HCT116 (cell line): Measurements from ENCODE around the gene MIB2. TPM values are rescaled to one million over a fixed set of nuclear protein-coding genes. Genes with fewer than 3 reads are reported as not detected.
"Not testable (repeated sequence)": the region's sequence is repeated elsewhere in the genome, so short reads cannot be mapped to it uniquely, and the experiment has no call there.

Source experiments
- ATAC-seq: fragments of 200-7000 bp; cut with Tn5 transposase; 2 replicates; pipeline ENCODE4 v1.9.1; 2020; ENCODE audit warnings: mild to moderate bottlenecking, moderate library complexity
- BruUV-seq: library from RNA; stranded (reverse); fragments of 400-500 nt; replicated peaks from 2 replicates; lab custom pipeline; 2021; lab: Mats Ljungman, UMichigan
- CTCF ChIA-PET: fragments of 300-600 bp; sonication (Branson Sonifier 250); formaldehyde crosslinking; loops from one replicate; lab custom pipeline; 2021; ENCODE audit warnings: antibody characterized with exemption; lab: Charles Lee
- POLR2A ChIA-PET: fragments of 300-600, 350-600 bp; sonication (Branson Sonifier 250); formaldehyde crosslinking; loops from one replicate; lab custom pipeline; 2021; ENCODE audit warnings: antibody characterized with exemption; lab: Charles Lee
- RAD21 ChIA-PET, 2 experiments: fragments of 300-600 bp; sonication (Branson Sonifier 250); formaldehyde crosslinking; loops; one replicate each; lab custom pipeline; 2023; ENCODE audit warnings: low total read pairs in 2 of 2; ENCODE audit not compliant: uncharacterized antibody in 2 of 2, unreplicated experiment in 2 of 2, low non-redundant PET in 1 of 2; lab: Charles Lee
- DNase-seq: peaks from one replicate; pipeline ENCODE4 v3.0.0-alpha.2; 2010; ENCODE audit warnings: low read depth, low spot score
- H2AFZ ChIP-seq: fragments of 200-600 bp; shearing (Covaris generic), sonication (generic); 2 replicates; pipeline ENCODE4 v1.6.1; 2017; ENCODE audit warnings: low read depth, mixed run types, mixed read lengths, antibody characterized with exemption, low read length; ENCODE audit not compliant: poor library complexity, severe bottlenecking
- H3K27ac ChIP-seq: 2 replicates; pipeline ENCODE4 v1.5.1; 2012; ENCODE audit warnings: low read depth, low read length
- H3K27me3 ChIP-seq: fragments of 200-600 bp; sonication (generic); 2 replicates; pipeline ENCODE4 v1.6.1; 2016; ENCODE audit warnings: mixed run types, low read length, mixed read lengths; ENCODE audit not compliant: insufficient read depth
- H3K36me3 ChIP-seq, 2 experiments: fragments of 200-500 bp in 1 of 2; fragments of 200-600 bp in 1 of 2; sonication (Bioruptor generic) in 1 of 2; sonication (generic) in 1 of 2; 2 replicates each; pipeline versions ENCODE4 v1.5.1 to v1.6.1; 2014 to 2016; ENCODE audit warnings: low read length in 2 of 2, inconsistent platforms in 1 of 2, mixed read lengths in 1 of 2, mixed run types in 1 of 2; ENCODE audit not compliant: insufficient read depth in 2 of 2, control insufficient read depth in 1 of 2
- H3K4me1 ChIP-seq, 2 experiments: fragments of 200-600 bp in 1 of 2; sonication (generic) in 1 of 2; 2 replicates each; pipeline versions ENCODE4 v1.5.1 to v1.6.1; 2012 to 2017; ENCODE audit warnings: low read length in 2 of 2, inconsistent platforms in 1 of 2, mild to moderate bottlenecking in 1 of 2, mixed read lengths in 1 of 2, mixed run types in 1 of 2, moderate library complexity in 1 of 2; ENCODE audit not compliant: insufficient read depth in 2 of 2, control insufficient read depth in 1 of 2
- H3K4me2 ChIP-seq: fragments of 200-600 bp; sonication (generic); 2 replicates; pipeline ENCODE4 v1.6.1; 2017; ENCODE audit warnings: mixed run types, low read length, mixed read lengths
- H3K4me3 ChIP-seq, 2 experiments: fragments of 200-600 bp in 1 of 2; sonication (generic) in 1 of 2; replicated peaks in 1 of 2; 2 replicates each; pipeline ENCODE4 v1.5.1; 2011 to 2016; ENCODE audit warnings: low read length in 2 of 2, control low read depth in 1 of 2, low read depth in 1 of 2, mild to moderate bottlenecking in 1 of 2, mixed read lengths in 1 of 2, mixed run types in 1 of 2
- H3K79me2 ChIP-seq: fragments of 200-600 bp; sonication (generic); 2 replicates; pipeline ENCODE4 v1.6.1; 2017; ENCODE audit warnings: mild to moderate bottlenecking, mixed run types, low read length, moderate library complexity, mixed read lengths; ENCODE audit not compliant: insufficient read depth
- H3K9ac ChIP-seq: fragments of 200-600 bp; sonication (generic); 2 replicates; pipeline ENCODE4 v1.6.1; 2016; ENCODE audit warnings: low read length, mixed read lengths
- H3K9me2 ChIP-seq: fragments of 200-600 bp; sonication (generic), shearing (Covaris generic); 2 replicates; pipeline ENCODE4 v1.6.1; 2017; ENCODE audit warnings: mixed run types, mild to moderate bottlenecking, moderate library complexity; ENCODE audit not compliant: insufficient read depth
- H3K9me3 ChIP-seq, 2 experiments: fragments of 200-500 bp in 1 of 2; fragments of 200-600 bp in 1 of 2; sonication (Bioruptor generic) in 1 of 2; sonication (generic) in 1 of 2; 2 replicates each; pipeline ENCODE4 v1.6.1; 2014 to 2017; ENCODE audit warnings: low read length in 2 of 2, mixed read lengths in 2 of 2, inconsistent platforms in 1 of 2, low read depth in 1 of 2, mild to moderate bottlenecking in 1 of 2, mixed run types in 1 of 2, moderate library complexity in 1 of 2; ENCODE audit not compliant: control insufficient read depth in 1 of 2, insufficient read depth in 1 of 2
- H4K20me1 ChIP-seq: fragments of 200-600 bp; sonication (generic), shearing (Covaris generic); 2 replicates; pipeline ENCODE4 v1.6.1; 2017; ENCODE audit warnings: mixed run types, mild to moderate bottlenecking, moderate library complexity; ENCODE audit not compliant: insufficient read depth
- intact Hi-C: fragments of 100-400 bp; cut with micrococcal nuclease; formaldehyde crosslinking; loops from 2 replicates; pipeline ENCODE4 v1.10.0; 2022
- total RNA-seq: library from RNA; stranded (reverse); gene quantifications from one replicate; pipeline ENCODE4 v1.2.1, GENCODE V29; 2021; ENCODE audit not compliant: unreplicated experiment

MIB2 gene
- total RNA-seq, 1 experiment from 2014 or later: 194 TPM

DNA sequence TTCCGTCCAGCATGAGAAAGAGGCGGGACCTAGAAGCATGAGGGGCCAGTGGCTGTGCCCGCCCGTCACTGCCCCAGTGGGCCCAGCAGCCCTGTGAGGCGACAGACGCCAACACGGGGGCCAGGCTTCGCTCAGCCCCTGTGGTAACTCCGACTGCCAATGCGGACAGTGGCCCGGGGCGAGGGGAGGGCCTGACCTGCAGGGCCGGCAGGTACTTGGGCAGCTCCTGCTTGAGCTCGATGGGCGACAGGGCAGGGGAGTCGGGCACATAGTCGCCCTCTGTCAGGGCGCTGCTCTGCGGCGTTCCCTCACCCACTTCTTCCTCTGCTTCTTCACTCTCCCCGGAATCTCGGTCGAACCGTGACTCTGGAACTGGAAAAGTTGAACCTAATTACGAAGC is 24.8 kb downstream of the MIB2 start:
- H3K36me3 ChIP-seq, H3K9me2 ChIP-seq, BruUV-seq, CTCF ChIA-PET, H3K27me3 ChIP-seq, POLR2A ChIA-PET, H3K9ac ChIP-seq, RAD21 ChIA-PET, H3K79me2 ChIP-seq, H2AFZ ChIP-seq, DNase-seq, ATAC-seq, H3K4me2 ChIP-seq, H3K27ac ChIP-seq, H3K4me1 ChIP-seq, H3K9me3 ChIP-seq, H4K20me1 ChIP-seq, H3K4me3 ChIP-seq, intact Hi-C loops: not testable (repeated sequence)

DNA sequence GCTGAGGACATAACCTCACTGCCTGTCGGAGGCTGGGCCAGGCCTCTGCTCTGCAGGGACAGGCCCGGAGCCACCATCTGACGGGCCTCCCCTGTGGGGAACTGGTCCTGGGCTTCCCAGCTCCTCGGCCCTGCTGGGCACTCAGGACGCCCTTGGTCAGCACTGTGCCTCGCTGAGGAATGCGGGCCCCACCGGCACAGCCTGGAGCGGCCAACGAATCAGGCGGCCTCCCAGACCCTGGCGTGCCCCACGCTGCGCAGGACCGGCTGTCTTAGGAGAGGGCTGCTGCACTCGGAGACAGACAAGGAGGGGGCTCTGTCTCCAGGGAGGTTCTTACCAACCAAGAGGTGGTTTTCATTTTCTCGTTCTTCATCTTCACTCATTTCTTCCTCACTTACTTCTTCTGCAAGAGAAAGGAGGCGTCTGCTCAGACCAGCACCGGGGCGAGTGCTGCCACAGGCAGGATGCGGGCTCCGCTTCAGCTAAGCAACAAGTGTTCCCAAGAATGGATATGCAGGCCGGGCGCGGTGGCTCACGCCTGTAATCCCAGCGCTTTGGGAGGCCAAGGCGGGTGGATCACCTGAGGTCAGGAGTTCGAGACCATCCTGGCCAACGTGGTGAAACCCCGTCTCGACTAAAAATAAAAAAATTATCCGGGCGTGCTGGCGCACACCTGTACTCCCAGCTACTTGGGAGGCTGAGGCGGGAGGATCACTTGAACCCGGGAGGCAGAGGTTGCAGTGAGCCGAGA is 25.6 kb downstream of the MIB2 start:
- H4K20me1 ChIP-seq, BruUV-seq, H3K9ac ChIP-seq, H3K4me2 ChIP-seq, H3K9me2 ChIP-seq, intact Hi-C loops, H3K79me2 ChIP-seq, H3K9me3 ChIP-seq, RAD21 ChIA-PET, H2AFZ ChIP-seq, H3K27me3 ChIP-seq, H3K27ac ChIP-seq, H3K36me3 ChIP-seq, CTCF ChIA-PET, POLR2A ChIA-PET, H3K4me3 ChIP-seq, DNase-seq, ATAC-seq, H3K4me1 ChIP-seq: not testable (repeated sequence)

DNA sequence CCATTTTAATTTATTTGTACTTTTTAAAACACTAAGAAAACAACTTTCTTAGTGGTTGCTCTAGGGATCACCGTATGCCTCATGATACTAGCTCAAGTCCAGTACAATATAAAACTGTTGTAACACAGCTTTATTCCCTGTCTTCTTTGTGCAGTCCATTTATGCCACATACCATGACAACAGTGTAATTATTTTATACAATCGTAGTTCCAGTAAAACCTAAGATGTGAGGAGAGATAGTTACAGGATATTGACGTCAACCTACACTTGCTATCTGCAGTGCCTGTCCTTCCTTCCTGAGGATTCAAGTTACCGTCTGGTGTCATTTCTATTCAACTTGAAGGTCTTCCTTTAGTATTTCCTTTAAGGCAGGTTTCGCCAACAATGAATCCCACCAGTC is 31.0 kb downstream of the MIB2 start:
- H3K4me2 ChIP-seq, H3K9me3 ChIP-seq, H3K79me2 ChIP-seq, H2AFZ ChIP-seq, H3K27ac ChIP-seq, H3K9me2 ChIP-seq, RAD21 ChIA-PET, intact Hi-C loops, DNase-seq, CTCF ChIA-PET, H3K4me3 ChIP-seq, BruUV-seq, ATAC-seq, H3K9ac ChIP-seq, POLR2A ChIA-PET, H3K27me3 ChIP-seq, H3K4me1 ChIP-seq, H4K20me1 ChIP-seq: not testable (repeated sequence)
- peaks cover 8 to 19% of the 10 kb centered on the region in 2 experiments; a peak in 3 of 4 replicates for H3K36me3 ChIP-seq

DNA sequence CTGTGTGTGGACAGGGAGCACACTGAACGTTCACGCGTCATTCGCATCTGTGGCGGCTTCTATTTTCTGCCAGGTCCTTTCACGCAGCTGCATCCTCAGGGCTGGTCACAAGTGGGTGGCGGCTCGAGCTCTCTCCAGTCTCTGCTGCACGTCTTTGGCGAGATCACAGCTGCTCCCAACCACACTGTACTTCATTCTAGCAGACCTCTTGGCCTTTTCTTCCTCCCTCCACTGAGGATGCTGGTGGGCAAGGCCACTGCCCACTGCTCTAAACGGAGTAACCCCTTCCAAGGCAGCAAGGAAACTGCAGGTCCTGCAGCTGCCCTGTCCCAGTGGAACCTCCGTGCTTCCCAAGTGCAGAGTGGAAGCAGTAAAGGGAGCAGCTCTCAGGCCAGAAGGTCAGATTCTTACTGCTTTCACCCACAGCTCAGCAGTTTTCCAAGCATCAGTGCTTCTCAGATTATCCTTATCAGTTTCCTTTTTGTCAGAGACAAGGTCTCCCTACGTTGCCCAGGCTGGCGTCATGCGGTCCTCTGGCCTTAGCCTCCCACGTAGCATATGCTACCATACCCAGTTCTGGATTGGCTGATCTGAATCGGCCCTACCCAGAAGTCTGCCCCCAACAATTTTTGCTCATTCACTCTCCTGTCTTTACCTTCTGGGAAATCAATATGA is 32.4 kb downstream of the MIB2 start:
- intact Hi-C loops, ATAC-seq: not testable (repeated sequence)

More for the DNA sequence above, 32.4 kb downstream of the MIB2 start:
- peaks cover 14 to 31% of the 10 kb centered on the region in 2 experiments; a peak in 3 of 4 replicates for H3K36me3 ChIP-seq
- H3K4me1 ChIP-seq, DNase-seq, H3K9me2 ChIP-seq, H3K9me3 ChIP-seq, CTCF ChIA-PET, H3K4me3 ChIP-seq, H3K27me3 ChIP-seq, H3K9ac ChIP-seq, H3K79me2 ChIP-seq, H2AFZ ChIP-seq, RAD21 ChIA-PET, H3K4me2 ChIP-seq, H3K27ac ChIP-seq, BruUV-seq, H4K20me1 ChIP-seq, POLR2A ChIA-PET: not testable (repeated sequence)
